Prostate gland (tissue), 2 donors: ENCODE data around the gene SH3PXD2A.

Source experiments
- POLR2AphosphoS5 ChIP-seq: sonication (generic); formaldehyde crosslinking; IDR thresholded peaks from one replicate; pipeline ENCODE4 v1.6.1; 2017; ENCODE audit warnings: antibody characterized with exemption
- TF ChIP-seq, protein P1 (sequence below), 4 experiments: fragments of 200-600 bp in 2 of 4; fragments of 450-650 bp in 2 of 4; sonication (generic) in 2 of 4; IDR thresholded peaks; 1 replicate in 3 of 4; 2 replicates in 1 of 4; pipeline ENCODE4 v1.5.1; 2016 to 2019; ENCODE audit warnings: antibody characterized with exemption in 4 of 4, mild to moderate bottlenecking in 2 of 4, moderate library complexity in 2 of 4

DNA sequence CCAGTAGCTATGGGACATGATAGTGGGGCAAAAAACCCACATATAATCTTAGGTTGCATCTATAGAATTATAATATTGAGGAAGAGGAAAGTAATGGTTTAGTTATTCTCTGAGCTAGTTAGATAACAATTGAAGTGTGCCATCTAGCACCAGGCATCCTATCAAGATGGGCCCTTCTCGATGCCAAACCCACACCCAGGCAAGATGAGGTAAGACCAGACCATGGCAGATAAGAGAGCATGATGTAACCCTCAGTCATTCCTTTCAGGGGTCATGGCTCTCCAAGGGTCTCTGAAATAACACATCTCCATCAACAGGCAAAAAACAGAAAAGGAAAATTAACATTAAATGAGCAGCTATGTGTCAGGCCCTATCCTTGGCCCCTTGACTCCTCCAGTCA, 128.7 kb downstream of the SH3PXD2A start:
- no peak for TF ChIP-seq POLR2AphosphoS5
- TF ChIP-seq, protein P1, sequence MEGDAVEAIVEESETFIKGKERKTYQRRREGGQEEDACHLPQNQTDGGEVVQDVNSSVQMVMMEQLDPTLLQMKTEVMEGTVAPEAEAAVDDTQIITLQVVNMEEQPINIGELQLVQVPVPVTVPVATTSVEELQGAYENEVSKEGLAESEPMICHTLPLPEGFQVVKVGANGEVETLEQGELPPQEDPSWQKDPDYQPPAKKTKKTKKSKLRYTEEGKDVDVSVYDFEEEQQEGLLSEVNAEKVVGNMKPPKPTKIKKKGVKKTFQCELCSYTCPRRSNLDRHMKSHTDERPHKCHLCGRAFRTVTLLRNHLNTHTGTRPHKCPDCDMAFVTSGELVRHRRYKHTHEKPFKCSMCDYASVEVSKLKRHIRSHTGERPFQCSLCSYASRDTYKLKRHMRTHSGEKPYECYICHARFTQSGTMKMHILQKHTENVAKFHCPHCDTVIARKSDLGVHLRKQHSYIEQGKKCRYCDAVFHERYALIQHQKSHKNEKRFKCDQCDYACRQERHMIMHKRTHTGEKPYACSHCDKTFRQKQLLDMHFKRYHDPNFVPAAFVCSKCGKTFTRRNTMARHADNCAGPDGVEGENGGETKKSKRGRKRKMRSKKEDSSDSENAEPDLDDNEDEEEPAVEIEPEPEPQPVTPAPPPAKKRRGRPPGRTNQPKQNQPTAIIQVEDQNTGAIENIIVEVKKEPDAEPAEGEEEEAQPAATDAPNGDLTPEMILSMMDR (IDR thresholded peaks at IDR 0.05), result no peak
